CD4-positive, alpha-beta T cell (primary cell): Measurements from ENCODE around the gene RAB26. TPM values are rescaled to one million over a fixed set of nuclear protein-coding genes. Genes with fewer than 3 reads are reported as not detected.

Experiments
- ATAC-seq: fragments of 200-7000 bp; cut with Tn5 transposase; one replicate; pipeline ENCODE4 v1.10.0; 2022; ENCODE audit warnings: mild to moderate bottlenecking; ENCODE audit not compliant: poor library complexity
- CTCF ChIA-PET: fragments of 350-600 bp; sonication (Branson Sonifier 250); formaldehyde crosslinking; loops from one replicate; lab custom pipeline; 2021; ENCODE audit warnings: antibody characterized with exemption, inconsistent platforms; lab: Charles Lee
- POLR2A ChIA-PET: fragments of 350-600 bp; sonication (Branson Sonifier 250); formaldehyde crosslinking; loops from one replicate; lab custom pipeline; 2021; ENCODE audit warnings: antibody characterized with exemption, inconsistent platforms; lab: Charles Lee
- DNase-seq, 14 experiments: peaks; one replicate each; pipeline ENCODE4 v3.0.0-alpha.2; 2013 to 2020; ENCODE audit warnings: mixed read lengths in 2 of 14
- H3K27ac ChIP-seq, 2 donors: one replicate each; pipeline versions ENCODE4 v1.5.1 to v1.7.0; 2013; ENCODE audit warnings: low read length in 2 of 2, low read depth in 1 of 2, mild to moderate bottlenecking in 1 of 2
- H3K27me3 ChIP-seq, 2 experiments: 1 replicate in 1 of 2; 2 replicates in 1 of 2; pipeline versions ENCODE4 v1.6.1 to v1.7.0; 2013; ENCODE audit warnings: low read length in 2 of 2, control low read depth in 1 of 2, mild to moderate bottlenecking in 1 of 2, moderate library complexity in 1 of 2; ENCODE audit not compliant: insufficient read depth in 2 of 2, control insufficient read depth in 1 of 2
- H3K36me3 ChIP-seq: one replicate; pipeline ENCODE4 v1.6.1; 2013; ENCODE audit warnings: low read length, control low read depth; ENCODE audit not compliant: insufficient read depth
- H3K4me1 ChIP-seq: one replicate; pipeline ENCODE4 v1.6.1; 2013; ENCODE audit warnings: low read length, control low read depth; ENCODE audit not compliant: insufficient read depth
- H3K4me3 ChIP-seq: one replicate; pipeline ENCODE4 v1.5.1; 2013; ENCODE audit warnings: mild to moderate bottlenecking, low read length, moderate library complexity
- H3K9me3 ChIP-seq, 2 experiments: 1 replicate in 1 of 2; 2 replicates in 1 of 2; pipeline versions ENCODE4 v1.6.1 to v1.7.0; 2013; ENCODE audit warnings: low read length in 2 of 2, mild to moderate bottlenecking in 2 of 2, control low read depth in 1 of 2, moderate library complexity in 1 of 2; ENCODE audit not compliant: control insufficient read depth in 1 of 2, insufficient read depth in 1 of 2
- H3K27ac Mint-ChIP-seq: one replicate; pipeline ENCODE4 v1.8.0; 2020; ENCODE audit warnings: mixed read lengths
- H3K27me3 Mint-ChIP-seq: one replicate; pipeline ENCODE4 v1.8.0; 2021; ENCODE audit warnings: mixed read lengths
- H3K36me3 Mint-ChIP-seq: one replicate; pipeline ENCODE4 v1.8.0; 2021; ENCODE audit warnings: low read depth, mixed read lengths
- H3K4me1 Mint-ChIP-seq: one replicate; pipeline ENCODE4 v1.8.0; 2021; ENCODE audit warnings: low read depth, mixed read lengths
- H3K4me3 Mint-ChIP-seq: one replicate; pipeline ENCODE4 v1.8.0; 2020; ENCODE audit warnings: mild to moderate bottlenecking, mixed read lengths
- H3K9me3 Mint-ChIP-seq: one replicate; pipeline ENCODE4 v1.8.0; 2020; ENCODE audit warnings: mixed read lengths
- CTCF ChIP-seq: fragments of 200-600 bp; IDR thresholded peaks from one replicate; pipeline ENCODE4 v1.8.0; 2022; ENCODE audit warnings: antibody characterized with exemption, mild to moderate bottlenecking
- intact Hi-C, 2 experiments: fragments of 100-400 bp; cut with DNase I in 1 of 2; cut with micrococcal nuclease in 1 of 2; formaldehyde crosslinking; loops; one replicate each; pipeline versions ENCODE4 v1.15.1 to v1.9.0; 2023 to 2025; cut with DNase I, micrococcal nuclease
- total RNA-seq, 174 experiments: library from RNA in 2 of 174; stranded (reverse) in 2 of 174; gene quantifications; one replicate each; pipeline ENCODE4 v1.2.3 and lab custom pipeline; 2021 to 2026

RAB26 gene
- total RNA-seq, 2 experiments from 2014 or later = not detected

- H3K4me1 ChIP-seq = no peaks in the 10 kb centered on the region
- intact Hi-C loops = no loop called here
- no peaks in the 10 kb centered on the region for H3K9me3 ChIP-seq
- H3K4me3 Mint-ChIP-seq = no peak overlapping the region
- no peak overlapping the region for H3K4me3 ChIP-seq
- H3K36me3 Mint-ChIP-seq = peaks cover 9% of the 10 kb centered on the region
- H3K4me1 Mint-ChIP-seq = no peaks in the 10 kb centered on the region
- ChIA-PET CTCF (no interaction called here), POLR2A (no interaction called here)
- peaks cover 64% of the 10 kb centered on the region for H3K36me3 ChIP-seq
- H3K27me3 ChIP-seq = no peaks in the 10 kb centered on the region
- H3K27me3 Mint-ChIP-seq = no peaks in the 10 kb centered on the region
- H3K27ac Mint-ChIP-seq = no peak overlapping the region
- TF ChIP-seq CTCF = no peak
- H3K27ac ChIP-seq = no peak overlapping the region
- H3K9me3 Mint-ChIP-seq = no peaks in the 10 kb centered on the region
- no peak for DNase-seq
- no peak for ATAC-seq
Observed at GRCh38 chr16:2171601-2172178, 23.3 kb downstream of the RAB26 start.

GRCh38 chr16:2172688-2173335 lies 24.4 kb downstream of the RAB26 start:
- H3K4me1 Mint-ChIP-seq = no peaks in the 10 kb centered on the region
- no peaks in the 10 kb centered on the region for H3K9me3 Mint-ChIP-seq
- intact Hi-C loops = no loop called here
- peaks cover 56% of the 10 kb centered on the region for H3K36me3 ChIP-seq
- H3K27me3 ChIP-seq = no peaks in the 10 kb centered on the region
- DNase-seq = no peak
- no peaks in the 10 kb centered on the region for H3K4me1 ChIP-seq
- no peak overlapping the region for H3K27ac Mint-ChIP-seq
- H3K4me3 ChIP-seq = no peak overlapping the region
- H3K27ac ChIP-seq = no peak overlapping the region
- H3K9me3 ChIP-seq = no peaks in the 10 kb centered on the region
- peaks cover 9% of the 10 kb centered on the region for H3K36me3 Mint-ChIP-seq
- ATAC-seq = no peak
- no peaks in the 10 kb centered on the region for H3K27me3 Mint-ChIP-seq
- TF ChIP-seq CTCF = no peak
- CTCF ChIA-PET = no interaction called here
- POLR2A ChIA-PET = interaction anchor here (1.4 kb wide), 1 partner anchor 18 kb away, joined by 6 read pairs; the partner anchor contains the start of gene TRAF7
- H3K4me3 Mint-ChIP-seq = no peak overlapping the region

- no peaks in the 10 kb centered on the region for H3K27me3 Mint-ChIP-seq
- intact Hi-C loops = no loop called here
- H3K36me3 ChIP-seq = peaks cover 51% of the 10 kb centered on the region
- no peaks in the 10 kb centered on the region for H3K9me3 ChIP-seq
- H3K4me3 Mint-ChIP-seq = no peak overlapping the region
- no peak overlapping the region for H3K27ac ChIP-seq
- no peak for ATAC-seq
- POLR2A ChIA-PET = interaction anchor here (1.4 kb wide), 1 partner anchor 18 kb away, joined by 6 read pairs; the partner anchor contains the start of gene TRAF7
- TF ChIP-seq CTCF = no peak
- H3K36me3 Mint-ChIP-seq = peaks cover 9% of the 10 kb centered on the region
- no peak overlapping the region for H3K4me3 ChIP-seq
- CTCF ChIA-PET = no interaction called here
- no peak for DNase-seq
- H3K27me3 ChIP-seq = no peaks in the 10 kb centered on the region
- H3K27ac Mint-ChIP-seq = no peak overlapping the region
- no peaks in the 10 kb centered on the region for H3K4me1 ChIP-seq
- no peaks in the 10 kb centered on the region for H3K9me3 Mint-ChIP-seq
- no peaks in the 10 kb centered on the region for H3K4me1 Mint-ChIP-seq
Observed at GRCh38 chr16:2173366-2173765, 24.9 kb downstream of the RAB26 start.
